ENCODE data around the gene PRKRA.

GRCh38 chr2:178395941-178396570, 54.9 kb downstream of the PRKRA start:
- TF ChIP-seq, protein P1, sequence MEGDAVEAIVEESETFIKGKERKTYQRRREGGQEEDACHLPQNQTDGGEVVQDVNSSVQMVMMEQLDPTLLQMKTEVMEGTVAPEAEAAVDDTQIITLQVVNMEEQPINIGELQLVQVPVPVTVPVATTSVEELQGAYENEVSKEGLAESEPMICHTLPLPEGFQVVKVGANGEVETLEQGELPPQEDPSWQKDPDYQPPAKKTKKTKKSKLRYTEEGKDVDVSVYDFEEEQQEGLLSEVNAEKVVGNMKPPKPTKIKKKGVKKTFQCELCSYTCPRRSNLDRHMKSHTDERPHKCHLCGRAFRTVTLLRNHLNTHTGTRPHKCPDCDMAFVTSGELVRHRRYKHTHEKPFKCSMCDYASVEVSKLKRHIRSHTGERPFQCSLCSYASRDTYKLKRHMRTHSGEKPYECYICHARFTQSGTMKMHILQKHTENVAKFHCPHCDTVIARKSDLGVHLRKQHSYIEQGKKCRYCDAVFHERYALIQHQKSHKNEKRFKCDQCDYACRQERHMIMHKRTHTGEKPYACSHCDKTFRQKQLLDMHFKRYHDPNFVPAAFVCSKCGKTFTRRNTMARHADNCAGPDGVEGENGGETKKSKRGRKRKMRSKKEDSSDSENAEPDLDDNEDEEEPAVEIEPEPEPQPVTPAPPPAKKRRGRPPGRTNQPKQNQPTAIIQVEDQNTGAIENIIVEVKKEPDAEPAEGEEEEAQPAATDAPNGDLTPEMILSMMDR (IDR thresholded peaks at IDR 0.05): no peak
- TF ChIP-seq POLR2A (IDR thresholded peaks at IDR 0.05): no peak
